ES-I3 (cell line): ENCODE data around the gene PLXNA1.

Source experiments
- H3K36me3 ChIP-seq: 2 replicates; pipeline ENCODE4 v1.6.1; 2013; ENCODE audit warnings: mild to moderate bottlenecking, low read length, control low read depth, moderate library complexity; ENCODE audit not compliant: insufficient read depth
- H3K4me1 ChIP-seq: 2 replicates; pipeline ENCODE4 v1.6.1; 2013; ENCODE audit warnings: mild to moderate bottlenecking, control low read depth, low read length; ENCODE audit not compliant: insufficient read depth
- H3K9ac ChIP-seq: 2 replicates; pipeline ENCODE4 v1.6.1; 2013; ENCODE audit warnings: low read depth, mild to moderate bottlenecking, low read length, moderate library complexity
- H3K9me3 ChIP-seq: 2 replicates; pipeline ENCODE4 v1.6.1; 2013; ENCODE audit warnings: mild to moderate bottlenecking, low read length, moderate library complexity; ENCODE audit not compliant: control insufficient read depth, insufficient read depth

PLXNA1 gene

GRCh38 chr3:126968391-126969390 is 14.2 kb upstream of the PLXNA1 start:
- H3K9ac ChIP-seq, result no peak overlapping the region
- no peaks in the 10 kb centered on the region; the same call in 1 of the 2 replicates for H3K4me1 ChIP-seq
- H3K36me3 ChIP-seq, result no peaks in the 10 kb centered on the region; the same call in 1 of the 2 replicates

DNA sequence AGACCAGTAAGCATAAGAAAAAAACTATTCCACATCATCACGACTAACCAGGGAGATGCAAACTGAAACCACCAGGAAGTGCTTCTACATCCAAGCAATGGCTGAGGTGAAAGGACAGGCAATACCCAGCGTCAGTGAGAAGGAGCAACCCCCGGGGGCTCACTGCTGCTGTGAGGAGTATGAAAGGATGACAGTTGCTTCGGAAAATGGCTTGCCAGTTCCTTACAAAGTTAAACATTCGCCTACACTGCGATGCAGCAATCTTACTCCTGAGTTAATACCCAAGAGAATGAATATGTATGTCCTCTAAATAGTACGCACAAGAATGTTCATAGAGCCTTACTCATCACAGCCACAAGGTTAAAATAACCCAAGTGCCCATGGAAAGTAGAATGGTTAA is 13.3 kb upstream of the PLXNA1 start:
- Histone ChIP-seq H3K4me1 (no peaks in the 10 kb centered on the region; the same call in 1 of the 2 replicates), H3K9ac (no peak overlapping the region), H3K9me3 (peaks cover 2% of the 10 kb centered on the region), H3K36me3 (no peaks in the 10 kb centered on the region; the same call in 1 of the 2 replicates)

More at GRCh38 chr3:126968391-126969390, 14.2 kb upstream of the PLXNA1 start:
- H3K9me3 ChIP-seq, result no peaks in the 10 kb centered on the region

DNA sequence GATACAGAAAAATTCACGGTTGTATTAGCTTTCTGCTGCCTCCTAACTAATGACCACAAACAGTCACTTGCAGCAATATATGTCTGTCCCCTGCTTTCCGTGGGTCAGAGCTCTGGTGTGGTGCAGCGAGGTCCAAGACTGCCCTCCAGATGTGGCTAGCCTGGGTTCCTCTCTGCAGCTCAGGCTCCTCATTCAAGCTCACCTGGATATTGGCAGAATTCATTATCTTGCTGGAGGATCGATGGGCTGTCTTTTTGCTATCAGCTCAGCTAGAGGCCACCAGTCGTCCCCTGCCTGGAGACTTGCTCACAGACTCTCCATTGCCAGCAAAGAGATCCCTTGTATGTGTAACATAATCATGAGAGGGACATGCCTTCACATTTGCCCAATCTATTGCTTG is 12.8 kb upstream of the PLXNA1 start:
- H3K9ac ChIP-seq, result no peak overlapping the region
- no peaks in the 10 kb centered on the region; the same call in 1 of the 2 replicates for H3K4me1 ChIP-seq
- peaks cover 4% of the 10 kb centered on the region for H3K9me3 ChIP-seq
- H3K36me3 ChIP-seq, result no peaks in the 10 kb centered on the region; the same call in 1 of the 2 replicates

- H3K4me1 ChIP-seq, result no peaks in the 10 kb centered on the region; the same call in 1 of the 2 replicates
- no peak overlapping the region for H3K9ac ChIP-seq
- peaks cover 4% of the 10 kb centered on the region for H3K9me3 ChIP-seq
- H3K36me3 ChIP-seq, result no peaks in the 10 kb centered on the region; the same call in 1 of the 2 replicates
Observed at GRCh38 chr3:126970921-126971320, 12.0 kb upstream of the PLXNA1 start.

- no peaks in the 10 kb centered on the region; the same call in 1 of the 2 replicates for H3K36me3 ChIP-seq
- peaks cover 4% of the 10 kb centered on the region for H3K9me3 ChIP-seq
- no peaks in the 10 kb centered on the region; the same call in 1 of the 2 replicates for H3K4me1 ChIP-seq
- no peak overlapping the region for H3K9ac ChIP-seq
Observed at GRCh38 chr3:126971891-126972351, 11.0 kb upstream of the PLXNA1 start.

- Histone ChIP-seq H3K4me1 (no peaks in the 10 kb centered on the region; the same call in 1 of the 2 replicates), H3K9me3 (peaks cover 4% of the 10 kb centered on the region), H3K9ac (no peak overlapping the region), H3K36me3 (no peaks in the 10 kb centered on the region; the same call in 1 of the 2 replicates)
Observed at GRCh38 chr3:126972866-126973265, 10.0 kb upstream of the PLXNA1 start.

DNA sequence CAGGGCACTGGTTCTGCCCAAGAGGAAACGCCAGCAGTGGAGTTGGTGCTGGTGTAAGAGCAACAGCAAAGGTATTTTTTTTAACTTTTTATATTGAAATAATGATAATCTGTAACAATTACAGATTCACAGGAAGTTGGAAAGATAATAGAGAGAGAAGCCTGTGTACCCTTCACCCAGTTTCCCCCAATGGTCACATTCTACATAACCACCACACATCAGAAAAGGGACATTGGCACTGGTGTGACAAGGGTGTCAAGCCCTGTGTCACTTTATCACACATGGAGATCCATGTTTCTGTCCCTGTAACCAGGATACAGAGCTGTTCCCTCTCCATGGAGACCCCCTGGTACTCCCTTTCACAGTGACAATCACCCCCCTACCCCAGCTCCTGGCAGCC is 9.1 kb upstream of the PLXNA1 start:
- Histone ChIP-seq H3K9me3 (peaks cover 4% of the 10 kb centered on the region), H3K36me3 (no peaks in the 10 kb centered on the region; the same call in 1 of the 2 replicates), H3K4me1 (no peaks in the 10 kb centered on the region; the same call in 1 of the 2 replicates), H3K9ac (no peak overlapping the region)

GRCh38 chr3:126974756-126975155 is 8.2 kb upstream of the PLXNA1 start:
- Histone ChIP-seq H3K9ac (no peak overlapping the region), H3K36me3 (no peaks in the 10 kb centered on the region; the same call in 1 of the 2 replicates), H3K9me3 (peaks cover 4% of the 10 kb centered on the region), H3K4me1 (no peaks in the 10 kb centered on the region; the same call in 1 of the 2 replicates)

DNA sequence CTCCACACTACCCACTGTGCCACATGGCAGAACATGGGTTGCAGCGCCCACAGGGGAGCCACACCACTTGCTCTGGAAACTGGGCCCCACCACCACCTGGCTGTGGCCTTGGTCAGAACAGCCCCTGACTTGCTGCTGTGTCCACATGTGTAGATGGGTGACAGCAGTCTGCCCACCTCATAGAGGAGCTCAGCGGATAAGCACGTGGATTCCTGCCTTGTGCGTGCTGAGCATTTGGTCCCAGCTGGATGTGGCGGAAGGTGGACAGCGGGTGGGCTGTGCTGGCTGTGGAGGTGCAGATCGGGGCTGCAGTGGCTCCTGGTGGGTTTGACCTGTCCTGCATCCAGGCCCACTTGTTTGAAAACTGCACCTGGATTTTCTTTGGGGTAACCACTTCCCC is 6.0 kb upstream of the PLXNA1 start:
- no peaks in the 10 kb centered on the region for H3K36me3 ChIP-seq
- no peak overlapping the region for H3K9ac ChIP-seq
- H3K4me1 ChIP-seq, result no peaks in the 10 kb centered on the region; the same call in 1 of the 2 replicates
- H3K9me3 ChIP-seq, result peaks cover 4% of the 10 kb centered on the region

- Histone ChIP-seq H3K4me1 (no peaks in the 10 kb centered on the region), H3K9ac (no peak overlapping the region), H3K9me3 (peaks cover 4% of the 10 kb centered on the region), H3K36me3 (no peaks in the 10 kb centered on the region)
Observed at GRCh38 chr3:126977821-126978220, 5.1 kb upstream of the PLXNA1 start.

- H3K36me3 ChIP-seq, result no peaks in the 10 kb centered on the region
- no peaks in the 10 kb centered on the region for H3K4me1 ChIP-seq
- H3K9me3 ChIP-seq, result peaks cover 4% of the 10 kb centered on the region
- H3K9ac ChIP-seq, result no peak overlapping the region
Observed at GRCh38 chr3:126978291-126978690, 4.6 kb upstream of the PLXNA1 start.

GRCh38 chr3:126979046-126979628 is 3.8 kb upstream of the PLXNA1 start:
- Histone ChIP-seq H3K4me1 (no peaks in the 10 kb centered on the region), H3K9me3 (peaks cover 4% of the 10 kb centered on the region), H3K36me3 (no peaks in the 10 kb centered on the region), H3K9ac (no peak overlapping the region)

DNA sequence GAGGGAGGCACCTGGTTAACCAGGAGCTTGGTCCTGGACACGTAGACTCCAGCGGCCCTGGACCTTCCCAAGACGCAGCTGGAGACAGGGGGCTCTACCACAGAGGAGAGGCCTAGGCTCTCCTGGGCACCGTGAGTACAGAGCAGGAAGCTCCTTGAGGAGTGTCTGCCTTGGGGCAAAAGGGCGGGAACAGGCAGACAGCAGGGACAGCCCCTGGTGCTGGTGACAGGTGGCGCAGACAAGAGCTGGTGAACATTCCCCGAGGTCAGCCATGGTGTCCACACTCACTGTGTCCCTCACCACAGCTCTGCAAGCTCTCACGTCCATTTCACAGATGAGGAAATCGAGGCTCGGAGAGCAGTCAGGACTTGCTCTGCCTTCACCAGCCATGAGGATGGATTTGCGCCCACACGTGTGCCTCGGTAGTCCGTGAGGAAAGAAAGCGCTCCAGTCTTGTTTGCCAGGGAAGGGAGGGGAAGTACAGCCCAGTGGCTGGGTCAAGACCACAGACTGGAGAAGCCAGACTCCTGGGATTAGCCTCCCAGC is 2.6 kb upstream of the PLXNA1 start:
- Histone ChIP-seq H3K36me3 (no peaks in the 10 kb centered on the region), H3K9ac (no peak overlapping the region), H3K9me3 (no peaks in the 10 kb centered on the region), H3K4me1 (peaks cover 6% of the 10 kb centered on the region; the same call in 1 of the 2 replicates)

DNA sequence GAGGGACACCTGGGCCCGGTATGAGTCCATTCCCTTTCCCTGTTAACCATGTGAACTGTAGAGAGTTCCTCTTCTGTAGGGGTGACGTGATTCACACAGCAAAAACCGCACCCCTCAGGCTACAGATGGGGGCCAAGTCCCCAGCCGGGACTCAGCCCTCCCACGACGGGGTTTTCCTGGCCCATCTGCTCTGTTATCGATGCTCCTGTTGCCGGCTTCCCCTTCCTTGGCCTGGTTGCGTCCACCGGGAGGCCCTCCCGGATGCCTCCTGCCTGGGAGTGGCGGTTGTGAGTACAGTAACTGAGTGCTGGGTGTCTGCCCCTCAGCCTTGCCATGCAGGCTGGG is 817 bp upstream of the PLXNA1 start:
- H3K4me1 ChIP-seq, result peaks cover 6% of the 10 kb centered on the region; the same call in 1 of the 2 replicates
- peak overlapping the region; percentile 45; the same call in 1 of the 2 replicates for H3K9ac ChIP-seq
- no peaks in the 10 kb centered on the region for H3K9me3 ChIP-seq
- no peaks in the 10 kb centered on the region for H3K36me3 ChIP-seq
